ENCODE data around the gene NAT10. TPM values are rescaled to one million over a fixed set of nuclear protein-coding genes. Genes with fewer than 3 reads are reported as not detected.

NAT10 gene
- total and polyA plus RNA-seq, 5 donors = 11.9 to 24.7 (median 21.2) TPM

DNA sequence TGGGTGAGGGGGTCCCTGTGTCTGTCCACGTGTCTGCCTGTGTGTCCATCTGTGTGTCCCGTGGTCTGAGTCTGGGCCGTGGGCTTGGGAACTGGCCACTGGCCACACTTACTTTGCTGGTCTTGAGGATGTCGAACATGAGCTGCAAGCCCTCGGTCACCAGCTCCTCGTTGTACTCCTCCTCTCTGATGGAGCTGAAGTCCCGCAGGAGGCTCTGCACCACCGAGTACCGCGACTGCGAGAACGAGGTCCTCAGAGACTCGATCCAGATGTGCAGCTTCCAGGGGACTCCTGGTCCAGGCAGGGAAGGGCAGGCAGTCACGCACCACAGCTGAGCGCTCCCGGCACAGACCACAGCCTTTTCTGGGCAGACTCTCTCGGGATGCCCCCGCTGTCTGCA, 55.4 kb downstream of the NAT10 start:
- ATAC-seq = no peak
- intact Hi-C loops (cut with DNase I) = loop anchor here in 1 of 4 donors (10.0 kb wide), 1 partner anchor 156 kb away; no protein-coding TSS in a partner anchor

DNA sequence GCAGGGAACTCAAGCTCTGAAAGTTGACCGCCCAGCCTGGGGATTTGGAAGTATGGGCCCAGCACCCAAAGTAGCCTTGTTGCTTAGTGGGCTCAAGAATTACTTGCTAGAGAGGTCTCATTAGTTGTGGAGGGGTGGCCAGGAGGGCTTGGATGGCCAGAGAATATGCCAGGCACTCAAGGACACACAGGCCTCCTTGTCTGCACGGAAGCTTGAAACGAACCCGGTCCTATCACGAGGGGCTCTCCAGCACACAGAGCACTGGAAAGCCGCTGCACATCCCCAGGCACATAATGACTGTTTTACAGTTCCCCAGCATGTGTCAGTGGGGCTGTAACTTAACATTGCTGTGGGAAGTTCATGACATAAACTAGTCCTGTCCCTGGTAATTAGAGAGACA, 55.9 kb downstream of the NAT10 start:
- no peak overlapping the region for H3K27ac ChIP-seq (ENCODE audit: low read length)
- DNase-seq = peak in 1 of 3 donors; percentile 20
- H3K27me3 ChIP-seq (ENCODE audit: control insufficient read depth, insufficient read depth) = no peaks in the 10 kb centered on the region
- no peak overlapping the region for H3K4me3 ChIP-seq (ENCODE audit: low read length)
- H3K4me1 ChIP-seq (ENCODE audit: control insufficient read depth, insufficient read depth, low read length) = no peaks in the 10 kb centered on the region
- WGBS = 90% methylated on average over 6 of the region's 6 CpGs
- intact Hi-C loops (cut with DNase I) = loop anchor here in 1 of 4 donors (10.0 kb wide), 1 partner anchor 157 kb away; no protein-coding TSS in a partner anchor
- no peaks in the 10 kb centered on the region for H3K9me3 ChIP-seq (ENCODE audit: control insufficient read depth, low read length)
- no peak for ATAC-seq

More for the DNA sequence above, 55.4 kb downstream of the NAT10 start:
- H3K4me1 ChIP-seq (ENCODE audit: control insufficient read depth, insufficient read depth, low read length) = no peaks in the 10 kb centered on the region
- no peak overlapping the region for H3K4me3 ChIP-seq (ENCODE audit: low read length)
- no peaks in the 10 kb centered on the region for H3K27me3 ChIP-seq (ENCODE audit: control insufficient read depth, insufficient read depth)
- peak in 1 of 3 donors; percentile 34 for DNase-seq
- H3K9me3 ChIP-seq (ENCODE audit: control insufficient read depth, low read length) = no peaks in the 10 kb centered on the region
- WGBS = 85% methylated on average over 18 of the region's 18 CpGs
- H3K27ac ChIP-seq (ENCODE audit: low read length) = no peak overlapping the region

DNA sequence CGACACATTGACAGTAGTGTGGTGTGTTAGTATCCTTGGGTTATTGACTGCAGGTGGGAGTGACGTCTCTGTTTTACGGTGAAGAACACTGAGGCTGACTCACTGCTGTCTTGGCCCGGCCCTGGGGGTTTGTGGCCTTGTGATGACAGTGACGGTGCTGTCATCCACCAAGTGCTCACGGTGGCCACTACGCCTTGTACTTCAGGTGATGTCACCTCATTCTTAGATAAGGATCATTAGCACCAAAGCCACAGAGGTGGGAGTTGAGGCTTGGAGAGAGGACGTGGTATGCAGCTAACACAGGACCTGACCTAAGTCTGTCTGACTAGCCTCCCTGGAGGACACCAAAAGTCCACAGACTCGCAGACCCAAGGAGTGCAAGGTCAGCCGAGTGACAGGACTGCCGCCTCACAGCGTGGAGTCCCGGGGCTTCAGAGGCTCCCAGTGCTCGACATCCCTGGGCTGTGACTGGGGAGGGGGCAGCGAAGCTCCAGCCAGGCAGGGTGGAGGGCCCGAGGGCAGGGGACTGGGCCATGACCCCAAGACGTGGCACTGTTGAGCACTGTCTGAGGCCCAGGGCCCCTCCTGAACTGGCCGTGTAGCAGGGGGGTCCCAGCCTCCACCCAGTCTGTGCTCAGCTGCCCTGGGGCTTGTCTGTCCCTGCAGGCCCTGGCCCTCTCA, 56.5 kb downstream of the NAT10 start:
- H3K4me1 ChIP-seq (ENCODE audit: control insufficient read depth, insufficient read depth, low read length) = no peaks in the 10 kb centered on the region
- DNase-seq (peak in 1 of 3 donors; percentile 19), ATAC-seq (peak in 1 of 2 donors; percentile 6)
- H3K4me3 ChIP-seq (ENCODE audit: low read length) = no peak overlapping the region
- WGBS = 83% methylated on average over 18 of the region's 18 CpGs
- intact Hi-C loops (cut with DNase I) = loop anchor here in 1 of 4 donors (10.0 kb wide), 1 partner anchor 157 kb away; no protein-coding TSS in a partner anchor
- H3K27me3 ChIP-seq (ENCODE audit: control insufficient read depth, insufficient read depth) = no peaks in the 10 kb centered on the region
- no peak overlapping the region for H3K27ac ChIP-seq (ENCODE audit: low read length)
- H3K9me3 ChIP-seq (ENCODE audit: control insufficient read depth, low read length) = no peaks in the 10 kb centered on the region

DNA sequence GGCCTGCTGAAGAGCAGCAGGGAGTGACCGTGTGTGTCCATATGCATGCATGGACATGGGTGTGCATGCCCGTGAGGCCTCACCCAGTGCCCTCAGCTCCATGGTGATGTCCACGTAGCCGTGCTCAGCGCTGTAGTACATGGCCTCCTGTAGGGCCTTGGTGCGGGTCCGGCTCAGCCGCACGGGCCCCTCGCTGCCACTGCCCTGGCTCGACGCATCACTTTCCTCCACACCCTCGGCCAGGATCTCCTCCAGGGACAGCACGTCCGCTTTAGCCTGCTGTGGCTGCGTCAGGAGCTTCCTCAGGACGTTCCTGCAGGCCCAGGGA, 57.0 kb downstream of the NAT10 start:
- intact Hi-C loops (cut with DNase I) = loop anchor here in 1 of 4 donors (10.0 kb wide), 1 partner anchor 158 kb away; no protein-coding TSS in a partner anchor
- no peaks in the 10 kb centered on the region for H3K9me3 ChIP-seq (ENCODE audit: control insufficient read depth, low read length)
- WGBS = 83% methylated on average over 17 of the region's 17 CpGs
- peak in 1 of 2 donors; percentile 6 for ATAC-seq
- H3K4me1 ChIP-seq (ENCODE audit: control insufficient read depth, insufficient read depth, low read length) = no peaks in the 10 kb centered on the region
- no peaks in the 10 kb centered on the region for H3K27me3 ChIP-seq (ENCODE audit: control insufficient read depth, insufficient read depth)
- no peak overlapping the region for H3K27ac ChIP-seq (ENCODE audit: low read length)
- peak in 1 of 3 donors; percentile 44 for DNase-seq
- no peak overlapping the region for H3K4me3 ChIP-seq (ENCODE audit: low read length)

DNA sequence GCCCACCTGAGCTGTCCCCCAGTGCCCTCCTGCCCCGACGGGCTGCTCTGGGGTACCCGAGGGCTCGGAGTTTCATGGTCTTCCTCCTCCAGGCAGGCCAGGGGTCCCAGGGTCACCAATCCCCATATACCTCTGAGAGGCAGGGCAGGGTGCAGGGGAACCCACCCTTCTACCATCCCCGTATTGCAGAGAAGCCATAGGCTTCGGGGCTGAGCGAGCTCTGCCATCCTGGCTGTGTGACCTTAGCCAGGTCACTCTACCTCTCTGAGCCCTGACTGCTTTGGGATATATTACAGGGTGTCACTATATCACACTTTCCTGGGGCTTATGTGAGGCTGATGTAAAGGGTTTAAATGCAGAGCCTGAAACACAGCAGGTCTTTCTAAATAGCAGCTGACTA, 57.4 kb downstream of the NAT10 start:
- Histone ChIP-seq H3K27ac (ENCODE audit: low read length) (no peak overlapping the region), H3K9me3 (ENCODE audit: control insufficient read depth, low read length) (no peaks in the 10 kb centered on the region), H3K4me1 (ENCODE audit: control insufficient read depth, insufficient read depth, low read length) (no peaks in the 10 kb centered on the region), H3K4me3 (ENCODE audit: low read length) (no peak overlapping the region), H3K27me3 (ENCODE audit: control insufficient read depth, insufficient read depth) (no peaks in the 10 kb centered on the region)
- intact Hi-C loops (cut with DNase I) = loop anchor here in 1 of 4 donors (10.0 kb wide), 1 partner anchor 158 kb away; no protein-coding TSS in a partner anchor
- no peak for DNase-seq
- 94% methylated on average over 7 of the region's 7 CpGs for WGBS
- ATAC-seq = no peak

DNA sequence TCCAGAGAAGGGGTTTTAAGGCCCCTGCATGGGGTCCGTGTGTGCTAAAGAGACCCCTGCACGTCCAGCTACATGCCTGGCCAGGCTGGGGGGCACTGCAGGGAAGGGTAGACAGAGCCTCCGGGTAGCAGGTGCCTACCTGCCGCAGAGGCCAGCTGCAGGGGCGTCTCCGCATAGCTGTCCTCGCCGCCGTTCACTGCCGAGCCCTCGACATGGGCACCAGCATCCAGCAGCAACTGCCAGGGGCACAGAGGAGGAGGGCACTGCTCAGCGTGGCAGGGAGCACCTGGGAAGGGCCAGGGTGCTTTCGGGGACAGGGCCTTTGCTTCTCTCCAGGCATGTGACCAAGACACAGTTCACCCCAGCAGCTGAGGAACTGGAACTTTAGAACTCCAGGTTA, 59.7 kb downstream of the NAT10 start:
- DNase-seq (no peak), ATAC-seq (no peak)
- intact Hi-C loops (cut with DNase I) = loop anchor here in 1 of 4 donors (10.0 kb wide), 1 partner anchor 160 kb away; no protein-coding TSS in a partner anchor
- H3K27ac ChIP-seq (ENCODE audit: low read length) = no peak overlapping the region
- no peak overlapping the region for H3K4me3 ChIP-seq (ENCODE audit: low read length)
- no peaks in the 10 kb centered on the region for H3K27me3 ChIP-seq (ENCODE audit: control insufficient read depth, insufficient read depth)
- no peaks in the 10 kb centered on the region for H3K9me3 ChIP-seq (ENCODE audit: control insufficient read depth, low read length)
- 91% methylated on average over 13 of the region's 13 CpGs for WGBS
- H3K4me1 ChIP-seq (ENCODE audit: control insufficient read depth, insufficient read depth, low read length) = no peaks in the 10 kb centered on the region

DNA sequence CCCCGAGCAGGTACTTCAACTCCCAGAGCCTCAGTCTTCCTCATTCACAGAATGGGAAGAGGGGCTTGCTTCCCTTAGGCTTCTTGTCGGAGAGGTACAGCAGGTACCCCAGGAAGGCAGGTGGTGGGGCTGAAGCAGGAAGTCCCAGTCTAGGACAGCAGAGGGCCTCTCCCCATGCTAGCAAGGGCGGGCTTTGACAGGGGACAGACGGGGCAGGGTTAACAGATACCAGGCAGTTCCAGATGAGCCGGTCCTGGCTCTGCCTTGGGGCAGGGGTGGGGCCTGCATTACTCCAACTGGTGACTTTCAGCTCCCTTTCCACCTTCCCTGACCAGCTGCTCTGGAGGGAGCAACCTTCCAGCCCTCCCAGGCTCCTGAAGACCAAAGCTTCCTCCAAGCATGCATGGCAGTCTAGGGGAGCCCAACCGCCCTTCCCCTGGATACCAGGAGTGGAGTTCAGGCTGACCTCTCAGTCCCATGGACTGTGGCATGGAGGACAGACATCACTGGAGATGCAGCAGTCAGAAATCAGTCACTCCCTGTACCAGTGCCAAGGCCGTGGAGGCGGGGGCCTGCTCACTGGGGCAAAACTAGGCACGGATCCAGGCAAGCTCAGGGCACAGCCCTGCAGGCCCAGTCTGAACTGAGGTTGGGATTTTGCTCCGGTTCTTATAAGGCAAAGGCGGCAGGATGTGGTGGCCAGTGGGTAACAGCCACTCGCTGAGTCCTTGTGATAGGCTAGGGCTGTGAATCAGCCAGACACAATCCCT, 60.5 kb downstream of the NAT10 start:
- intact Hi-C loops (cut with DNase I) = loop anchor here in 1 of 4 donors (10.0 kb wide), 1 partner anchor 161 kb away; no protein-coding TSS in a partner anchor
- Histone ChIP-seq H3K27me3 (ENCODE audit: control insufficient read depth, insufficient read depth) (no peaks in the 10 kb centered on the region), H3K9me3 (ENCODE audit: control insufficient read depth, low read length) (no peaks in the 10 kb centered on the region), H3K27ac (ENCODE audit: low read length) (no peak overlapping the region), H3K4me3 (ENCODE audit: low read length) (no peak overlapping the region), H3K4me1 (ENCODE audit: control insufficient read depth, insufficient read depth, low read length) (no peaks in the 10 kb centered on the region)
- DNase-seq (peak in 1 of 3 donors; percentile 26), ATAC-seq (no peak)
- 76% methylated on average over 12 of the region's 12 CpGs for WGBS

DNA sequence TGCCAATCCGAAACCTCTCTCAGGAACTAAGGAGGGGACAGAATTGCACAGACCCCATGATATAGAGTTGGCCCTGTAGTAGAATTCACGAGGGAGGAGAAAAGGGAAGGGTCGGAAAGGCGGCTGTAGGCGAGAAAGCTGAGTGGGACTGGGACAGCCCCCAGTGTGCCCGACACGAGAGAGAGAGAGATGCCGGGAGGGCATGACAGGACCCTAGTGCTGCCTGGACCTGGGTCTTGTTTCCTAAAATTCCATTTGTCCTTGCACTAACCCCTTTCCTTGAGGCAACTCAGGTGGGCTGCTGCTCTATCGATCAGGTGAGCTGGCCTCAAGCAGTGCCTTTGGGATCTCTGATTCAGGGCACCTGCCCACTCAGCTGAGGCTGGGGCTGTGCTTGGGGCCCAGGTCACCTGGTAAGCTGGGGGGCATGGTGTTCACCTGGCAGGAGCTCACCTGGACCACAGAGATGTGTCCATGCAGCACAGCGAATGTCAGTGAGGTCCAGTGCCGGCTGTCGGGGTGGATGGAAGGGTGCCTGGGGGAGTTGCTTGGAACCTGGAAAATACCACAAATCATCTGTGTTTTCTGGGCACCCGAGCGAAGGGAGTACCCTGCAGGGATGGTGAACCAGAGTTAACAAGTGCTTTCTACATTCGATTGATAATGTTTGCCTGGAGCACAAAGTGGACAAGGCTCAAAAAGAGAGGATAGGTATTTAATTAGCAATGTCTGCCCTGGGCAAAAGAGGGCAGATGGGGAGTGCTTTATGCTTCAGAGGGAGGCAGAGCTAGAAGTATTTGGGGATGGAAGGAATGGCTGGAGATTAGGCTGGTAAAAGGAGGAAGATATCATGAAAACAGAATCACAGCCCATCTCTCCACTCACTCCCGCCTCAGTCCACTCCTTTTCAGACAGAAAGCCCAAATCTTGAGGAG, 61.6 kb downstream of the NAT10 start:
- DNase-seq = no peak
- 94% methylated on average over 16 of the region's 16 CpGs for WGBS
- no peak overlapping the region for H3K27ac ChIP-seq (ENCODE audit: low read length)
- no peaks in the 10 kb centered on the region for H3K9me3 ChIP-seq (ENCODE audit: control insufficient read depth, low read length)
- no peak for ATAC-seq
- H3K27me3 ChIP-seq (ENCODE audit: control insufficient read depth, insufficient read depth) = no peaks in the 10 kb centered on the region
- intact Hi-C loops (cut with DNase I) = loop anchor here in 1 of 4 donors (10.0 kb wide), 1 partner anchor 162 kb away; no protein-coding TSS in a partner anchor
- H3K4me1 ChIP-seq (ENCODE audit: control insufficient read depth, insufficient read depth, low read length) = no peaks in the 10 kb centered on the region
- no peak overlapping the region for H3K4me3 ChIP-seq (ENCODE audit: low read length)

DNA sequence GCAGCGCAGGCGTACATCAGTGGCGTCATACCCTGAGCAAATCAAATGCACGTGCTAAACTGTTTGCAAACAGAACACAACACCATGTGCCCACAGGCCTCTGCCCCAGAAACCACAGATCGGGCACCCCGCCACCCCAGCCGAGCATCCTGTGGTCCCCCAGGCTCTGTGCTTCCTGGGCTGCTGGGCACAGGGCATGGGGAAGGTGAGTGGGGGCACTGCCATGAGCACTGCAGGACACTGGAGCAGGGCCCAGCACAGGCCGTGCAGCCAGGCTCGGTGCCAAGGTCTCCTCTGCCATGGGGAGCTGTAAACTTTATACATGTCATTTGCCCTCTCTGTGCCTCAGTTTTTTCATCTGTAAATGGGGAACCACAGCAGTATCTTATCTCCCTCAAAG, 62.5 kb downstream of the NAT10 start:
- 86% methylated on average over 9 of the region's 9 CpGs for WGBS
- DNase-seq (peak in 1 of 3 donors; percentile 44), ATAC-seq (no peak)
- Histone ChIP-seq H3K27ac (ENCODE audit: low read length) (no peak overlapping the region), H3K4me3 (ENCODE audit: low read length) (no peak overlapping the region), H3K27me3 (ENCODE audit: control insufficient read depth, insufficient read depth) (no peaks in the 10 kb centered on the region), H3K4me1 (ENCODE audit: control insufficient read depth, insufficient read depth, low read length) (no peaks in the 10 kb centered on the region), H3K9me3 (ENCODE audit: control insufficient read depth, low read length) (no peaks in the 10 kb centered on the region)
- intact Hi-C loops (cut with DNase I) = loop anchor here in 1 of 4 donors (10.0 kb wide), 1 partner anchor 163 kb away; no protein-coding TSS in a partner anchor

DNA sequence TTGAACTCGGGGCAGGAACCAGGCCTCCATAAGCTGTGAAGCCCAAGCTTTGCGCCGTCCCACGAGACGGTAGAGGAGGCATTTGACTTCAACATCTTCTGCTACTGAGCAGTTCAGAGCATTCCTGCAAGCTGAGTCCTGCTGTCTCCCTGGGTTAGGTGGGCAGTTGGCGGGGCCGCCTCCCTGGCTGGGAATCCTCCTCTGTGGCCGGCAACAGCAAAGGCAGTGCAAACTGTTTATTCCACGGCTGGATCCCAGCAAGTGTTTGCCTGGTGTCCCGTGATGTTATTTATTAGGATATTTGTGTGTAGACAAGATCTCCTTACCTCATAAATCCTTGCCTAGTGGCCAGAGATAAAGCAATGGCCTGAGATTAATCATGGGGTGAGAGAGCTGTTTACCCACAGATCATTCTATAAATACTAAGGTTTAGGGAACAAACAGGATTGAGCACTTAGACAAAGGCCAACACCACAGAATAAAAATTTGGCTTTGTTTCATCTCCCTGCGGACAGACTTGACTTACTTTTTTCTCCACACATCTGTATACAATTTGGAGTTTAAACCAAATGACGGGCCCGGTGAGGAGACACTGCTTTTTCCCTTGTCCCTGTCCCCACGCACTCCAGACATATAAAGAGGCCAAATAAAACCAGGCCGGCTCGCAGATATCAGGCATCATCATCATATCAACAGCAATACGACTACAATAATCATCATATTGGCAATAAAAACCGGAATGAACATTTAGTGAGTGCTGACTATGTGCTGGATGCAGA, 63.4 kb downstream of the NAT10 start:
- Histone ChIP-seq H3K27ac (ENCODE audit: low read length) (no peak overlapping the region), H3K9me3 (ENCODE audit: control insufficient read depth, low read length) (no peaks in the 10 kb centered on the region), H3K27me3 (ENCODE audit: control insufficient read depth, insufficient read depth) (no peaks in the 10 kb centered on the region), H3K4me1 (ENCODE audit: control insufficient read depth, insufficient read depth, low read length) (no peaks in the 10 kb centered on the region), H3K4me3 (ENCODE audit: low read length) (no peak overlapping the region)
- WGBS = 84% methylated on average over 18 of the region's 18 CpGs
- intact Hi-C loops (cut with DNase I) = loop anchor here in 1 of 4 donors (10.0 kb wide), 1 partner anchor 164 kb away; no protein-coding TSS in a partner anchor
- DNase-seq = peak in 1 of 3 donors; percentile 11
- ATAC-seq = no peak
